ENCODE measurements around the gene DUSP2.

DNA sequence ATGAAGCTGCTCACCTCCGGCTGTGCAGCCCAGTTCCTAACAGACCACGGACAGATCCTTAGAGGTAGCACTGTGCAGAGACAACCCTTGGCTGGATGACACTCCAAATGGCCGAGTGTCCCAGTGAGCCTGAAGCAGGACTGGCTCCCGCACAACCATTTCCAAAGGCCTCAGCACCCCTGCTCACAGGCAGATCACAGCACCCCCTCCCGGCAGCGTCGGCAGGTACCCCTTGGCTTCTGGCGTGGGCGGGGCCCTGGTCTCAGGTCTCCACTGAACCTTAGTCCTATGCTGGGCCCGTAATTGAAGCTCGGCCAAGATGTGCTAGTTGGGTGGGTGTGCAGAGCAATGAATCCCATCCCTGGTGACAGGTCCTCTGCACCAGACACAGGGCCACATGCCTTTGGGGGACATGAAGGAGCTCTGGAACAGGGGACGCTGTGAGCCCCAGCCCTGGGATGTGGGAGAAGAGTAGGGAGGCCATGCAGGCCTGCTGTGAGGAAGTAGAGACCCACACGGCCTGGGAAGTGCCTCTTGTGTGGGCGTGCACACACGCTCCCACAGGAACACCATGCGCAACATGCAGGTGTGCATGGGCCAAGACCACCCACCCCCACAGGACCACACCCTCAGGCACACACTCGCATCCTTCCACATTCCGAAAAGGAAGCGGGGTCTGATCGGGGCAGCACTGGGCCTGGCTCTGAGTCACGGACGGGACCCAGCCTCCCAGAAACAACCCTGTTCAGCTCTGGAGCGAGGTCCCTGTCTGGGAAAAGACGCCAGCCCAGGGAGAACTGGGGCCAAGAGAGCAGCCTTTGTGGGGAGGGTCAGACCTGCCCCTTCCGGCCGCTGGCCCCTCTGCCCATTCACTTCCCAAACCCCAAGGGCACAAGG is 2.8 kb downstream of the DUSP2 start:
- TF ChIP-seq, protein P1, sequence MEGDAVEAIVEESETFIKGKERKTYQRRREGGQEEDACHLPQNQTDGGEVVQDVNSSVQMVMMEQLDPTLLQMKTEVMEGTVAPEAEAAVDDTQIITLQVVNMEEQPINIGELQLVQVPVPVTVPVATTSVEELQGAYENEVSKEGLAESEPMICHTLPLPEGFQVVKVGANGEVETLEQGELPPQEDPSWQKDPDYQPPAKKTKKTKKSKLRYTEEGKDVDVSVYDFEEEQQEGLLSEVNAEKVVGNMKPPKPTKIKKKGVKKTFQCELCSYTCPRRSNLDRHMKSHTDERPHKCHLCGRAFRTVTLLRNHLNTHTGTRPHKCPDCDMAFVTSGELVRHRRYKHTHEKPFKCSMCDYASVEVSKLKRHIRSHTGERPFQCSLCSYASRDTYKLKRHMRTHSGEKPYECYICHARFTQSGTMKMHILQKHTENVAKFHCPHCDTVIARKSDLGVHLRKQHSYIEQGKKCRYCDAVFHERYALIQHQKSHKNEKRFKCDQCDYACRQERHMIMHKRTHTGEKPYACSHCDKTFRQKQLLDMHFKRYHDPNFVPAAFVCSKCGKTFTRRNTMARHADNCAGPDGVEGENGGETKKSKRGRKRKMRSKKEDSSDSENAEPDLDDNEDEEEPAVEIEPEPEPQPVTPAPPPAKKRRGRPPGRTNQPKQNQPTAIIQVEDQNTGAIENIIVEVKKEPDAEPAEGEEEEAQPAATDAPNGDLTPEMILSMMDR (IDR thresholded peaks at IDR 0.05) = no peak
- TF ChIP-seq POLR2A (IDR thresholded peaks at IDR 0.05) = no peak
